Dermis blood vessel endothelial cell (primary cell): Measurements from ENCODE around the gene IGSF3. TPM values are rescaled to one million over a fixed set of nuclear protein-coding genes. Genes with fewer than 3 reads are reported as not detected.
"Not testable (repeated sequence)": the region's sequence is repeated elsewhere in the genome, so short reads cannot be mapped to it uniquely, and the experiment has no call there.

Source experiments
- DNase-seq: peaks from one replicate; pipeline ENCODE4 v3.0.0; 2010
- total RNA-seq: library from RNA; depleted of rRNA; stranded (reverse); fragments of >200 nt; gene quantifications from 2 replicates; pipeline ENCODE4 v1.2.3, GENCODE V29; 2014

Gene IGSF3
- total RNA-seq, 1 donor from 2014 or later: 29.4 TPM

- DNase-seq: not testable (repeated sequence)
These were observed 8.9 kb downstream of the IGSF3 start for GRCh38 chr1:116658645-116659044.

DNA sequence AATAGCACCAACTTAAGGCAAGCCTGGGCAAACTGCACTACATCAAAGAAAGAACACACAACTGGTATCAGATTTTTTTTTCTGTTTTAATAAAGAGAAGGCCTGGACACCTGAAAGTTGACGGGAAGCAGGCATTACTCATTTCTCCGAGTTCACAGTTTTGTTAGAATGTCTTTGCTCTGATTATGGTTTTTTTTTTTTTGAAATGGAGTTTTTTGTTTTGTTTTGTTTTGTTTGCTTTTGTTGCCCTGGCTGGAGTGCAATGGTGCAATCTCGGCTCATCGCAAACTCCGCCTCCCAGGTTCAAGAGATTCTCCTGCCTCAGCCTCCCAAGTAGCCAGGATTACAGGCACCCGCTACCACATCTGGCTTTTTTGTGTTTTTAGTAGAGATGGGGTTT lies 9.7 kb downstream of the IGSF3 start:
- DNase-seq: not testable (repeated sequence)

- no peak for DNase-seq
These were observed 13.2 kb downstream of the IGSF3 start for GRCh38 chr1:116654351-116654750.

DNA sequence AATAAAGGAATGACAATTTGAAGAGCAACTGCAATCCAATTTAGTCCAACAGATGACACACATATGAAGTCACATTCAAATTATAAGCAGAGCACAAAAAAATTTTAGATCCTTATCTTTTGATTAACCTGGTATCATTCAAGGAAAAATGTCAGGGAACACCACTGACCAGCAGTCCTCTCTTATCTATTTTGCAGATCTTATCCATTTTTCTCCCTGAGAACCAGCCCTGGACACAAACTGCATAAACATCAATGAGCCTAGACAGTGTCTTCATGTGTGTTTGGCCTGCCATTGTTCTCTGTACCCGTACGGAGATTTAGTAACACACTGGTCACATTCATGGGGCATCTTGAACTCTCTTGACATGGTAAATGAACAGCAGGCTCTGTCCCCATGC lies 14.9 kb downstream of the IGSF3 start:
- DNase-seq: not testable (repeated sequence)

GRCh38 chr1:116650781-116651180 lies 16.8 kb downstream of the IGSF3 start:
- DNase-seq: not testable (repeated sequence)

- not testable (repeated sequence) for DNase-seq
These were observed 18.5 kb downstream of the IGSF3 start for GRCh38 chr1:116649041-116649440.

DNA sequence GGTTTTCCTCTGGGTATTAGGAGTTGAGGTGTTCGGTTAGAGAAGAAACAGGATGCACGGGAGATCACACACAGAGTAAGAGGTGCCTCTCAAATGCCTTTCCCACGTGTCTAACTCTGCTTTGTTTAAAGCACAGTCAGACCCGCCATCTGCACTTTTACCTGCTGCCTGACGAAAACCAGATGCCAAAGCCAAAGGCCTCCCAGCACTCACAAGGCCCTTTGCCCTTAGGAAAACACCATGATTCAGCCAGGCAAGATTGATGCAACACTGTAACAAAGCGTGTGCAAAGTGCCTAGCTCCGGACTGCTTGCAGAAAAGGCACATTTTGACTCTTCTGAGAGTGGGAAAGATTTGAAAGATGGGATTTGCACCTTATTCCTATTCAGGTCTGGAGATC lies 19.2 kb downstream of the IGSF3 start:
- DNase-seq: not testable (repeated sequence)

DNA sequence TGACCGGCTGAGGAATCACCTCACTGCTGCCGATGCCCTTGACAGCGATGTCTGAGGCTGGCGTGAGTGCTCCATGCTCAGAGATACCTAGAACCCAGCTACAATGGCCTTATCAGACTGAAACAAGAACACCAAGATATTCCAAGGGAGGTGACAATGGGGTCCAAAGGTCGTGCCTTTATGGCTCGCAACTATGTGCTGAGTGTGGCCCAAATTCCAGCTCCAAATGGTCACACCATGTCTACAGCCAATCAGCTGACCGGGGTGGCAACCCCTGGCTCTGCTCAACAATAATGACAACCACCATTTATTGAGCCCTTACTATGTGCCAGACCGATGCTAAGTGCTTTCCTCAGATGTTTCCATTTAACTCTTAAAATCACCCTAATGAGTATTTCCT lies 20.3 kb downstream of the IGSF3 start:
- not testable (repeated sequence) for DNase-seq

DNA sequence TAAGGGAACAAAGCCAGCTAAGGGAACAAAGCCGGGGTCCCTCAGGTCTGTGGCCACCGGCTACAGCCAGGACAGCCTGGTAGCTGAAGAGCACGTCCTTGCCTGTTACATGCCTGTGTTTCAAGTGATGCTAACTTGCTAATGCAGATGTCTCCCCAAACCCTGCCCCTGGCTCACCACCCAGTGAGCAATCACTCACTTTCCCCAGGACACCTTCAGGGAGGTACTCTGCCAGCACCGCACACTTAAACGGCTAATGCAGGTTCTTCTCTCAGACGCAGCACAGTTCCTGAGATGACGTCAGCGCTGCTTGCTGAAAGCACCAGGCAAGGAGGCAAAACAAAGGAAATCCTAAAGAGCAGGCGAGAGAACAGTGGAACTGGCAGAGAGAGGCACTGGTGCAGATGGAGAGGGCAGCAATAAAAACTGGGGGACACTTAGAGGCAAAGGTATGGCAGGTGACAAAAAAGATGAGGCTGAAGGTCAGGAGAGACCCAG lies 20.8 kb downstream of the IGSF3 start:
- DNase-seq: peak; percentile 30

DNA sequence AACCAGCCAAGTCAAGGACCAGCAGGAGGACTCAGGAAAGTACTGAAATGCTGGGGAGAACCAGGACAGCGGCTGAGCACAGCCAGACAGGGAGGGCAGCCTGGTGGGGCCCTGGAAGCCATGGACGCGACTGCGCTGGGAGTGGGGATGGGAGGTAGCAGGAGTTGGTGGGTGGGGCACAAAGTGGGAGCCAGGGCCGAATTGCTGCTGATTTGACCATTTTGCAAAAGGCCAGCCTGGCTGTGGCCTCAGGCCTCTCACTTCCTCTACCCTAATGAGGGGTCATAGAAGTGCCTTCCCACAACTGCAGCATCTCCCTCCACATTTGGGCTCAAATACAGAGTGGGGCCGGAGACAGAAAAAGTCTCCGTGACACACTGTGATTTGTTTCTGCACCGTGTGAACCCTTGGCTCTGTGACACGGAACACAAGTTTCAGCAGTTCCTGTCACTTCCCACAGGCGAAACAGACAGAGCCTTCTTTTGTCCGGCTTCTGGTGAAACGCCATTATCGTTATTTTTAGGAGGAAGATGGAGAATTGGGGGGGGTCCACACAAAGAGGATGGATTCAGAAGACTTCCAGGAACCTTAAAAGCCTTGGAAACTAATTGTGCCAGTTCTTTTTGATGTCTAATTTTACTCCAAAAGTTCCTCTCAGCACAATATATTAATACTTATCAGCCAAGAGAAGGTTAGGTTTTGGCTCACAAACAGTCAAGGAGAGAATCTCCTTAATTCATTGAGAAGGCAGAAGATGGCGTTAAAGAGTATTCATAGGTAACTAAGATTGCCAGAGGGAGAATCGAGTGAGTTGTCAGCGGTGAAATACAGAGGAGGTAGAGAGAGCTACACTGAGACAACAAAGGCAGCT lies 21.5 kb downstream of the IGSF3 start:
- not testable (repeated sequence) for DNase-seq

DNA sequence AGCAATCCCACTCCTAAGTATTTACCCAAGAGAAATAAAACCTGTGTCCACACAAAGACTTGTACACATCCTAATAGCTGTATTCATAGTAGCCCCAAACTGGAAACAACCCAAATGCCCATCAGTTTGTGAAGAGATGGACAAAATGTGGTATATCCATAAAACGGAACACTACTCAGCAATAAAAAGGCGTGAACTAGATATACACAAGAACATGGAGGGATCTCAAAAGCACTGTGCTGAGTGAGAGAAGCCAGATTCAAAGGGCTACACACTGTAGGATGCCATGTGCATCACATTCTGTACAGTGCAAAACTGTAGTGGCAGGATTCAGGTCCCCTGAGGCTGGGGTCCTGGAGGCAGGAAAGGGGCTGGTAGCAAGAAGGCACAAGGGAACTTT lies 22.5 kb downstream of the IGSF3 start:
- DNase-seq: not testable (repeated sequence)

DNA sequence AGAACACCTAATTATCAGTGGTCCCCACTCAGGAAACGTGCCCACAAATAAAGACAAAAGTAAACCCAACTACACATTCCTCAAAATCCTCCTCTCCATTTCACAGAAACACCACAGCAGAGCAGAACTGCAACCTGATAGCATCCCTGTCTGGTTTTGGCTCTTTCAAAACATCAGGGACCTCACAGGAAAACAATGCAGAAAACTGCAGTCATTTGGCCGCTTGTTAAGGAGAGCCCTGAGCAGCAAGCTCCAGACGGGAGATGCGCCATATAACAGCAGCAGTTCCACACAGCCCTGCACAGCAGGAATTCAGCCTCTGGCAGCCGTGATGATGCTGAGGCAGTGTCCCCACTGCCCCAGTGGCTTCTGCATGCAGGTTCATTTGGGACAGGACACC lies 23.4 kb downstream of the IGSF3 start:
- DNase-seq: not testable (repeated sequence)

DNA sequence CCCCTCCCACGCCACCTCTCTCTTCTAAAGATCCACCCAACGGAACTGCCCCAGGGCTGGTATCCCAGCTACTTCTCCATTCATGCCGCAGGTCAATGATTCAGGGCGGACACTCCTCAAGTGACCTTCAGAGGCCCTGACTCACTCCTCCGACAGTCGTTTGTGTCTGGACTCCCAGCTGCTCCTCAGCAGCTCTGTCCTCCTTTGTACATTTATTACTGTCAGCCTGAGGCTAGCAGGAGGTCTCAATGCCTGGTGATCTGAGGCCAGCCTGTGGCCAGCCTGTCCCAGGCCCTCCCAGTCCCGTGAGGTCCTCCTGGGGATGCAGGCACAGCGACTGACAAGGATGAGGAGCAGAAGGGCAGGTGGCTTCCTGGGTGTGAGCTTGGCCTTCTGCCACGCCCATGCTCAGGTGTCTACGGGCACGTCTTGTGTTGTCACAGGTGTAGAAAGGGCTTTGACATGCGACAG lies 24.2 kb downstream of the IGSF3 start:
- not testable (repeated sequence) for DNase-seq

GRCh38 chr1:116642311-116643280 lies 24.9 kb downstream of the IGSF3 start:
- DNase-seq: not testable (repeated sequence)

DNA sequence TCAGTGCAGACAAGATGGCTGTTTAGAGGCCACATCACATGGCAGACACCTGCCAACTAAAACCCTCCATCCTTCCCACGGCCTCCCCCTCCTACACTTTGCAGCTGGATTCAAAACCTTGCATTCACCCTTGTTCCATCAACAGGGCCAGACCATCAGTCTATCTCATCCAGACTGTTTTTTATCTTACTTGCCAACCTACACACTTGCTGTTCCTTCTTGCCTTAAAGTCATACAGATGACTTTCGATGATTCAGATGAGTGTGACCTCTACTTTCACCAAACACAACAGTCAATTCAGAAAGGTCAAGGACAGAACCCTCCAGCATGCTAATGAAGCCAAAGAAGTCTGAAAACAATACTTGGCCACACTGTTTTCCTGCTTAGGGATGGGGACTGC lies 29.9 kb downstream of the IGSF3 start:
- not testable (repeated sequence) for DNase-seq

- not testable (repeated sequence) for DNase-seq
These were observed 30.9 kb downstream of the IGSF3 start for GRCh38 chr1:116636584-116636983.

GRCh38 chr1:116634386-116634785 lies 33.1 kb downstream of the IGSF3 start:
- DNase-seq: not testable (repeated sequence)

- not testable (repeated sequence) for DNase-seq
These were observed 35.3 kb downstream of the IGSF3 start for GRCh38 chr1:116631996-116632925.

GRCh38 chr1:116631554-116631953 lies 36.0 kb downstream of the IGSF3 start:
- DNase-seq: not testable (repeated sequence)

- not testable (repeated sequence) for DNase-seq
These were observed 37.5 kb downstream of the IGSF3 start for GRCh38 chr1:116630057-116630456.

- not testable (repeated sequence) for DNase-seq
These were observed 38.1 kb downstream of the IGSF3 start for GRCh38 chr1:116629441-116629840.

DNA sequence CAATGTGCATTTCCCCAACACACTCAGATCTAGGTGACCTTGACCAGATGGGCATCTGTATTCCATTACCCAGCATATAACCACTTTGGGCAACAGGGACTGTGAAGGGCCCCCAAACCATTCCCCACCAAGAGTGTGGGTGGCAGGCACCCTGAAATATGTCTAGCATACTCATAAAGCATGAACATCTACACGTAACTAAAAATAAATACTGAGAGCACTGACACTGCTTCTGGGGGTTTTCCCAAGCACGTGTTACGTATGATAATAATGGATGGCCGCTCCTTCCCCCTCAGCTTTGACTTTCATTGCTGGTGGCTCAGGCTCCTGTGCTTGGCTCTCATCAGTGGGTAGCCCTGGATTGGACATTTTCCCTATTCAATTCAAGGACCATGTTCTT lies 39.1 kb downstream of the IGSF3 start:
- no peak for DNase-seq
